Colon (tissue), 2 donors: ENCODE data around the gene KAZN.

Experiments
- FAIRE-seq: peaks from 2 replicates; lab custom pipeline; 2012; peaks lifted over from hg19 to GRCh38; lab: Jason Lieb, UNC
- donor health status: control.
- donor health status: control.

Gene KAZN

GRCh38 chr1:14614341-14614740, 15.9 kb downstream of the KAZN start:
- no peak for FAIRE-seq

DNA sequence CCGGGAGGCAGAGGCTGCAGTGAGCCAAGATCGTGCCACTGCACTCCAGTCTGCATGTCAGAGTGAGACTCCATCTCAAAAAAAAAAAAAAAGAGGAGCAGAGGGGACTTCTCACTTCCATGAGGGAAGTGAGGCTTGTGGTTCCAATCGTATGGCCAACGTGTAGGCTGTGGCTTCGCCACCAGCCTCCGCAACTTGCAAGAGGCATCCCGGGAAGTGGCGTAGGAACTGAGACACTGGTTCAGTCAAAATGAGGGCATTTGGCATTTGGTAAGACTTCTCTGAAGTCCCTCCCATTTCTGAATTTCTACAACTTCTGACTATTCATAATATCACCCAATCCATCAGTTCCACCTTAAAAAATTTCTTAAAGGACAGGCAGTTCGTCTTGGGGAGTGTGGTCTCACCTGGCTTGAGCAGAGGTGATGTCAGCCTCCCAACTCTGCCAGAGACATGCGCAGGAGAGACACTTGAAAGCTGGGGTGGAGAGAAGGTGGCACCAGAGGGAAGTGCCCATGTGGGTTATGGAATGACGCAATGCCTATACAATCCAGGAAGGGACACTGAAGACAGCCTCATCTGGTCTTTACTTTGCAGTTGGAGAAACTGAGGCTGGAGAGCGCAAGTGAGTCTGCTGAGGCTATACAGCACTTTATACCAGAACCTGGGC, 17.2 kb downstream of the KAZN start:
- no peak for FAIRE-seq

DNA sequence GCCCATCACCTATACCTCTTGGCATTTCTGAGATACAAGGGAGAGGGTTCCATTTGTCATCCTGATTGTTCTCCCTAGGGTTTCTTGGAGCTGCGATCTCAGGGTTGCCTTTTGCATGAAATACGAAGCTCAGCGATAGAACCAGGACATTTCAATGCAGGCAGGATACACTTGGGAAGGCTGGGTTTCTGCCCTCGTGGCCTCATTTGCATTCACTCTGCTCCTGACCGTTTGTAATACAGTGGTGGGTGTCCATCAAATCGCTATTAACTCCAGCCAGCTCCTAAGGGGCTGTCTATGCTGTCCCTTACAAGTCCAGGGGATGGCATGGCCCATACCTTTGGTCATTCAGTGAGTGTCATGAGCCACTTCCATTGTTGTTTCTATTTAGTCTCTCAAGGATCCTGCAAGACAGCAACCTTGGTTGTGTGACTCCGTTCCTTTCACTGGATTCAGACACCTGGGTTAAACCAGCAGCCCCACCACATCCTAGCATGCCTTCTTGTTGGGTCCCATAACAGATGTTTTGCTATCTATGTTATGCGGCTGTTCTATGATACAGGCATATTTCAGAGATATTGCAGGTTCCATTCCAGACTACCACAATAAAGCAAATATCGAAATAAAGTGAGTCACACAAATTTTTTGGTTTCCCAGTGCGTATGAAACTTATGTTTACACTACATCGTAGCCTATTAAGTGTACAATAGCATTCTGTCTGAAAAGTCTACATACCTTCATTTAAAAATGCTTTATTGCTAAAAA, 18.3 kb downstream of the KAZN start:
- no peak for FAIRE-seq

DNA sequence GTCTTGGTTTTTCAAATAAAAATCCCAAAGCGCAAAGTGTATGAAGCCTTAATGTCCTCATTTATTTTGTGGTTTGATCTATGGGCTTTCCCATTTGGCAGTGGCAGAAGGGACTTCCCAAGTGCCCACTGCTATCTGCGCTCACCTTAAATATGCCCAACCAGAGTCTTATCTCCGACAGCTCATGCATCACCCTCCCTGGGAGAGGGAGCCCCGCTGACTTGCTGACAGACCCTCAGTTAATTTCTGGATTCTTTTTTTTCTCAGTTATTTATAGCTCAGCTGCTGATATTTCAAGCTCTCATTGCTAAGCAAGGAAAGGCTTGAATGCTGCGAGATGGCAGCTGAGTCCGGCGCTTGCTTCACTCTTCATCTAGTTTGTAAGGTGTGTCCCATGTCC, 19.3 kb downstream of the KAZN start:
- no peak for FAIRE-seq

GRCh38 chr1:14620941-14621340, 22.5 kb downstream of the KAZN start:
- no peak for FAIRE-seq

DNA sequence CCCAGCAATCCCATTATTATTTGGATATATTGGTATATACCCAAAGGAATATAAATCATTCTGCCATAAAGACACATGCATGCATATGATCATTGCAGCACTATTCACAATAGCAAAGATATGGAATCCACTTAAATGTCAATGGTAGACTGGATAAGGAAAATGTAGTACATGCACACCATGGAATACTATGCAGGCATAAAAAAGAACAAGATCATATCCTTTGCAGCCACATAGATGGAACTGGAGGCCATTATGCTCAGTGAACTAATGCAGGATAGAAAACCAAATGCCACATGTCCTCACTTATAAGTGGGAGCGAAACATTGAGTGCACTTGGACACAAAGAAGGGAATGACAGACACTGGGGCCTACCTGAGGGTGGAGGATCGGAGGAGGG, 24.6 kb downstream of the KAZN start:
- FAIRE-seq = no peak

DNA sequence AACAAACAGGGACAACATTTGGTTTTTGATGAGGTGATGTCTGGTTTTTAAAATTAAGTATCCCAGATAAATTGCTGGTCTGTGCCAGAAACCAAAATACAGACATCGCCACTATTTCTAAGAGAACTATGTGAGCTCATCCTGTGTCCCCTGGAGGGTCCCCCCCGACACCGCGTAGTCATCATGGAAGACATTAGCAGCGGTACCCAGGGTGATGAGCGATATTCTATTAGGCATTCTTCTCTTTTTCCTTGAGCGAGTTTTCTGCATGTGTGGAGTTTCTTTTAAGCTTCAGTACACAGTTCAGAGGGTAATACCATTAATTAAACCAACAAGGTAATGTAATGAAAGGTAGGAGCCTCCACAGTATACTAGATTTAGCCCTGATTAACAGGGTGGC, 26.5 kb downstream of the KAZN start:
- no peak for FAIRE-seq

DNA sequence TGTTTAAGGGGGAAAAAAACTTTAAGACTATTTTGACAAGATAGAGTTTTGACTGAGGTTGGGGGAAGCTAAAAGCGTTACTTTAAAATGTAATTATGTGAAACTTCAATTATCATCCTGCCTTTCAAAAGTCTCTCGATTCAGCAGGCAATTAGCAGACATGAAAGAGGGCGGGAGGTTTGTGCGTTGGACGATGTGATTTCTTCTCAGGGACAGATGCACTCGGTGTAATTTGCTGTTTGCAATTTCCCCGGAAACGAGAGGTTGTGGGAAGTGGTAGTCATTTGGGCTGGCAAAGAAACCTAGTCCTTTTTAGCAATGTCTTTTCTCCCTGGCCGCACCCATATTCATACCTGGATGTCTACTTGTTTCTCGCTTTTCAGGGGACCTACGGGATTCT, 27.1 kb downstream of the KAZN start:
- FAIRE-seq = no peak

DNA sequence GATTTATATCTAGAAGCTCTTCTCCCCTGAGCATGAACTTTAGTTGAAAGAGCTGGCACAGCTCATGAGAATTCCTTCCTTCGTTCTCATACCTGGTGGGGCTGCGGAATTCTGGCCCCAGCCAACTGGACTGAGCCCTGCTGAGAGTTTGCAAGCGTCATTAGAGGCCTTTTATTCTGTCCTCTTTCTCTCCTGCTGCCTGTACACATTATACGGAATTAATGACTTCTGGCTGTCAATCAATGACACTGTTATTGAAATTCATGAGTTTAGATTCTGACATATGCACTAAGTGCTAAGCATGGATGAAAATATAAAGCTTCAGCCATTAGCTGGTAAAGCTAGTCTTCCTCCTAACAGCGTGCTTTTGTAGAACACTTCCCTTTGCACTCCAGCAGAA, 27.5 kb downstream of the KAZN start:
- FAIRE-seq = no peak

GRCh38 chr1:14626869-14627607, 28.6 kb downstream of the KAZN start:
- FAIRE-seq = no peak

- FAIRE-seq = no peak
Measured at GRCh38 chr1:14627608-14628489, 29.4 kb downstream of the KAZN start.

DNA sequence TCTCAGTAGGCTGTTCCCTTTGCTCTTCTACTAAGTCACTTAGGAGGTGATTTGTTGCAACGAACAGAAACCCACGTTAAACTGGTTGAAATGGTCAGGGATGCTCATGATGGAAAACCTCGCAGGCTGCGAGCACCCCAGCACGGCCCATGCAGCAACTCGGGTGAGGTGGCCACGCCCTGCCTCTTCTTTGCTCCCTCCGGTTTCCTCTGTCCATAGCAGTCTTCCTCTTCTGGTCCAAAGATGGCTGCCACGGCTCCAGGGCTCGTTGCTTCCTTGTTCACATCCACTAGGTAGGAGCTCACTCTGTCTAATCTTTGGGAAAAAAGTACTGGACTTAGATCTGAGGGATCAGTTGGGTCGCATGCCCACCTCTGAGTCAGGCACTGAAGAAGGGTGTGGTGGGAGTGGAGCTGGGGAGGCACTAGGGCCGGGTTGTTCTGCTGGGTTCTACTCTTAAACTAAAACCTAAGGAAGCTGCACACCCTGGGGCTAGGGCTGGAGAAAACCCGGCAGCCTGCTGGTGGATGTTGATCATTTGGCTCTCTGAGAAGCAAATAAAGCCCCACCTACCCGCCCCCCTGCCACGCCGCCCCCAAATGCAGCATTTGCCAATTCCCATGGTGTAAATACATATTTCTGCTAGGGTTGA, 31.0 kb downstream of the KAZN start:
- no peak for FAIRE-seq

DNA sequence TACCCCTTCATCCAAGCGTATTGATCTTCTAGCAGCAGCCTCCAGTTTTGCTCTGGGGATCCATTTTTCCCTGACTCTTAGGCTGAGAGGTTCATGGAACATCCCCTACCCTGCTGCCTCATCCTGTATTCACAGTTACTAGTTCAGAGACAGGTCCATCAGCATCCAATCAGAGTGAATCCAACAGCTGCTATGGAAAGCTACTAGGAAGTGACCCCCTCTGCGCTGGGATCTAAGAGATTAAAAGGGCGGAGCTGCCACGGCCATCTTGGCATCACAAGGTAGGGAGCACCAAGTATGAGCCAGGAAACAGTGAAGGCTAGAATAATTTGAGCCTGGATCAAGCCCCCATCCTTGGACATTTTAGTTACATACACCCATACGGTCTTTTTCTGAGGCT, 32.5 kb downstream of the KAZN start:
- no peak for FAIRE-seq

DNA sequence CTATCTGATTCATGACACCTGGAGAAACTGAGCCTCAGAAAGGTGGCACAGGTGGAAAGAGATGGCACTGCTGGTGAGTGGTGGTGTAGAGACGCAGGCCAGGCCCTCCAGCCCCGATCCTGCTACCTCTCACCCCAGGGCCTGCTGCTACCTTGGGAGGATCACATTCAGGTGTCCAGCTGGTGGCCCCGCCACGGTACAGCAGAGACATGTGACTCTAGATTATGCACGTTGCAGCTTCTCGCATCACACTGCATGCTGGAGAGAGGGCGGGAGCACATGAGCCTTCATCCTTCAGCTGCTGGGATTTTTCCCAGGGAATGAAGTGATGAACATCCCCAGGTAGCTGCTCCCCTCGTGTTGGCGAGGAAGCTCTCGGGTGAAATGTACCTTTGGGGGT, 32.9 kb downstream of the KAZN start:
- no peak for FAIRE-seq

DNA sequence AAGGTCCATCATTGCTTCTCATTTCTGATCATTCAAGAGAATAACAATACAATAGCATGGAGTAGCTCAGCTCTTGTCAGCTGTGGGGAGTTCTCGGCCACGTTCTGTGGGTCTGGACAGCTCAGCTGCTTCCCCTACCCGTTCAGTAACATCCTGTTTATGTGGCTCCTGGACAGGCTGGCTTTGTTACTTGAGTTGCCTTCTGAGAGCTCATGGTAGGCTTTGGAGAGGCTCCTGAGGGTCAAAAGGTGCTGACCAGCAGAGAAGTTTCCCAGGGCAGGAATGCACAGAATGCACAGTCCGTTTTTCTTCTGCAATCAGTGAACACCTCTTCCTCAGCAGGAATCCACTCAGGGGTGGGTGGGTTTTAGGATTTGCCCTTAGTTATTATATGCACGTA, 36.0 kb downstream of the KAZN start:
- FAIRE-seq = no peak

DNA sequence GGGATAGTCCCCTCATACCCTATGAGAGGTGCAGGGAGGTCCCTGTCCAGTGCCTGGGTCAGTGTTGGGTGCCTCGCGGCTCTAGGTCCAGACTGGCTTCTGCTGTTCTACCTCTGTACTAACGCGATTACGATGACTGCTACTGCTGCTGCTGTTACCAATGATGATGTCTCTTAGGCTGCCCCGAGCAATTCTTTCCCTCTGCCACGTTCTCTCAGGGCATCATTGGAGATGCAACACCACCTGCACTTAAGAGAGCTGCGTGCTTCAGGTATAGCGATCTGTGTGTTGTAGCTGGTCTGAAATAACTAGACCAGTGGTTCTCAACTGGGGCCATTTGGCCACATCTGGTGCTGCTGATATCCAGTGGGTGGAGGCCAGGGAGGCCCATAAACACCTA, 36.9 kb downstream of the KAZN start:
- FAIRE-seq = no peak

- no peak for FAIRE-seq
Measured at GRCh38 chr1:14636897-14637632, 38.6 kb downstream of the KAZN start.

GRCh38 chr1:14639291-14640050, 41.0 kb downstream of the KAZN start:
- no peak for FAIRE-seq

- FAIRE-seq = no peak
Measured at GRCh38 chr1:14642712-14643111, 44.2 kb downstream of the KAZN start.

GRCh38 chr1:14646973-14647372, 48.5 kb downstream of the KAZN start:
- no peak for FAIRE-seq
